PFSK-1 (cell line): ENCODE data around the gene FBXO48.

Experiments used
- FOXP2 ChIP-seq: optimal IDR thresholded peaks from 2 replicates; pipeline ENCODE3; 2011; ENCODE audit warnings: borderline replicate concordance, control low read depth, inconsistent platforms; ENCODE audit not compliant: insufficient read depth; ENCODE audit errors: extremely low read length, extremely low read depth
- POLR2AphosphoS5 ChIP-seq: IDR thresholded peaks from 2 replicates; pipeline ENCODE4 v1.6.1; 2012; ENCODE audit warnings: low read depth, mild to moderate bottlenecking, control low read depth, low read length, moderate library complexity
- REST ChIP-seq, 2 experiments: IDR thresholded peaks; 2 replicates each; pipeline versions ENCODE4 v1.6.1 to v1.8.0; 2011 to 2012; ENCODE audit warnings: low read depth in 2 of 2, low read length in 2 of 2, control low read depth in 1 of 2, inconsistent platforms in 1 of 2, mild to moderate bottlenecking in 1 of 2, moderate library complexity in 1 of 2; ENCODE audit not compliant: insufficient read depth in 1 of 2
- SIN3A ChIP-seq: IDR thresholded peaks from 2 replicates; pipeline ENCODE4 v1.6.1; 2012; ENCODE audit warnings: mild to moderate bottlenecking, low read length, moderate library complexity, borderline replicate concordance; ENCODE audit not compliant: insufficient read depth
- TAF1 ChIP-seq: IDR thresholded peaks from 2 replicates; pipeline ENCODE4 v1.6.1; 2012; ENCODE audit warnings: low read length, control low read depth, borderline replicate concordance; ENCODE audit not compliant: insufficient read depth

Gene FBXO48

GRCh38 chr2:68499133-68499532 is 32.0 kb upstream of the FBXO48 start:
- no peak for TF ChIP-seq POLR2AphosphoS5
- no peak for TF ChIP-seq TAF1
- TF ChIP-seq FOXP2, result no peak
- TF ChIP-seq SIN3A, result no peak
- no peak for TF ChIP-seq REST (IDR thresholded peaks at IDR 0.05; ENCODE audit: insufficient read depth in 1 of 2, low read depth in 2 of 2, low read length in 2 of 2)

GRCh38 chr2:68491582-68491981 is 24.5 kb upstream of the FBXO48 start:
- TF ChIP-seq REST (IDR thresholded peaks at IDR 0.05; ENCODE audit: insufficient read depth in 1 of 2, low read depth in 2 of 2, low read length in 2 of 2) (no peak), SIN3A (no peak), TAF1 (no peak), FOXP2 (no peak), POLR2AphosphoS5 (no peak)

GRCh38 chr2:68489282-68489681 is 22.2 kb upstream of the FBXO48 start:
- TF ChIP-seq TAF1 (no peak), POLR2AphosphoS5 (no peak), FOXP2 (no peak)

GRCh38 chr2:68487773-68488355 is 20.8 kb upstream of the FBXO48 start:
- TF ChIP-seq FOXP2, result no peak
- no peak for TF ChIP-seq POLR2AphosphoS5
- TF ChIP-seq REST (IDR thresholded peaks at IDR 0.05; ENCODE audit: insufficient read depth in 1 of 2, low read depth in 2 of 2, low read length in 2 of 2), result no peak
- no peak for TF ChIP-seq TAF1
- no peak for TF ChIP-seq SIN3A

GRCh38 chr2:68483011-68483410 is 15.9 kb upstream of the FBXO48 start:
- no peak for TF ChIP-seq SIN3A
- TF ChIP-seq FOXP2, result no peak

- no peak for TF ChIP-seq REST (IDR thresholded peaks at IDR 0.05; ENCODE audit: insufficient read depth in 1 of 2, low read depth in 2 of 2, low read length in 2 of 2)
- no peak for TF ChIP-seq FOXP2
- TF ChIP-seq SIN3A, result no peak
- no peak for TF ChIP-seq TAF1
- TF ChIP-seq POLR2AphosphoS5, result no peak
Observed at GRCh38 chr2:68482296-68482820, 15.3 kb upstream of the FBXO48 start.
